BJ (cell line): ENCODE results near the gene KCNS3. TPM values are rescaled to one million over a fixed set of nuclear protein-coding genes. Genes with fewer than 3 reads are reported as not detected.

Source experiments
- CTCF ChIA-PET: fragments of 350-600 bp; formaldehyde crosslinking; extraction: SDS; loops from one replicate; lab custom pipeline; 2021; ENCODE audit warnings: antibody characterized with exemption, inconsistent platforms; lab: Yijun Ruan, JAX
- POLR2A ChIA-PET: fragments of 300-600 bp; sonication (Branson Sonifier 250); formaldehyde crosslinking; extraction: SDS; loops from one replicate; lab custom pipeline; 2021; ENCODE audit warnings: antibody characterized with exemption; lab: Charles Lee
- DNase-seq: peaks from one replicate; pipeline ENCODE4 v3.0.0-alpha.2; 2011; ENCODE audit warnings: low read depth
- H3K27me3 ChIP-seq: 2 replicates; pipeline ENCODE4 v1.6.0; 2011; ENCODE audit warnings: low read length; ENCODE audit not compliant: control insufficient read depth, insufficient read depth
- H3K36me3 ChIP-seq: 2 replicates; pipeline ENCODE4 v1.5.1; 2011; ENCODE audit warnings: low read length; ENCODE audit not compliant: control insufficient read depth, insufficient read depth
- H3K4me3 ChIP-seq: 2 replicates; pipeline ENCODE4 v1.5.1; 2011; ENCODE audit warnings: low read depth, mild to moderate bottlenecking, control low read depth, low read length
- CTCF ChIP-seq: IDR thresholded peaks from 2 replicates; pipeline ENCODE4 v1.5.1; 2011; ENCODE audit warnings: low read depth, mild to moderate bottlenecking, control low read depth, inconsistent platforms, low read length, moderate library complexity; ENCODE audit not compliant: insufficient read depth
- polyA plus RNA-seq: library from polyadenylated mRNA; depleted of rRNA; stranded (reverse); fragments of >200 nt; gene quantifications from 2 replicates; pipeline ENCODE4 v1.2.3, GENCODE V29; 2011

Gene KCNS3
- polyA plus RNA-seq, 1 experiment: 4.9 TPM

- no peak for TF ChIP-seq CTCF
- ChIA-PET POLR2A (no interaction called here), CTCF (interaction anchor here (0.7 kb wide), 1 partner anchor 146 kb away, joined by 3 read pairs; no protein-coding TSS in a partner anchor)
- Histone ChIP-seq H3K27me3 (no peaks in the 10 kb centered on the region), H3K36me3 (no peaks in the 10 kb centered on the region), H3K4me3 (no peak overlapping the region)
- DNase-seq: no peak
Measured at GRCh38 chr2:17916584-17916983, 38.1 kb downstream of the KCNS3 start.

GRCh38 chr2:17918789-17919188 is 40.3 kb downstream of the KCNS3 start:
- Histone ChIP-seq H3K4me3 (no peak overlapping the region), H3K36me3 (no peaks in the 10 kb centered on the region), H3K27me3 (no peaks in the 10 kb centered on the region)
- DNase-seq: no peak
- ChIA-PET CTCF (interaction anchor here (1.0 to 1.5 kb wide), 5 partner anchors 19 to 231 kb away, joined by 3 read pairs; no protein-coding TSS in a partner anchor), POLR2A (no interaction called here)
- no peak for TF ChIP-seq CTCF

GRCh38 chr2:17930773-17931172 is 52.3 kb downstream of the KCNS3 start:
- CTCF ChIA-PET: interaction anchor here (0.6 kb wide), 1 partner anchor 17 kb away, joined by 3 read pairs; no protein-coding TSS in a partner anchor
- no peak overlapping the region for H3K4me3 ChIP-seq
- POLR2A ChIA-PET: no interaction called here
- no peak for TF ChIP-seq CTCF
- no peaks in the 10 kb centered on the region for H3K27me3 ChIP-seq
- no peak for DNase-seq
- H3K36me3 ChIP-seq: no peaks in the 10 kb centered on the region

- Histone ChIP-seq H3K36me3 (no peaks in the 10 kb centered on the region), H3K4me3 (no peak overlapping the region), H3K27me3 (no peaks in the 10 kb centered on the region)
- ChIA-PET CTCF (no interaction called here), POLR2A (no interaction called here)
- DNase-seq: no peak
- TF ChIP-seq CTCF: no peak
Measured at GRCh38 chr2:17933256-17933655, 54.8 kb downstream of the KCNS3 start.

- Histone ChIP-seq H3K36me3 (no peaks in the 10 kb centered on the region), H3K4me3 (no peak overlapping the region), H3K27me3 (no peaks in the 10 kb centered on the region)
- POLR2A ChIA-PET: no interaction called here
- peak; percentile 34 for DNase-seq
- no peak for TF ChIP-seq CTCF
- CTCF ChIA-PET: no interaction called here
Measured at GRCh38 chr2:17934721-17935120, 56.3 kb downstream of the KCNS3 start.
